WI38 (cell line): Measurements from ENCODE around the gene ST6GALNAC5.

Source experiments
- H3K4me3 ChIP-seq: 2 replicates; pipeline ENCODE4 v1.5.1; 2011; ENCODE audit warnings: low read depth, mild to moderate bottlenecking, control low read depth, low read length
- CTCF ChIP-seq: IDR thresholded peaks from 2 replicates; pipeline ENCODE4 v1.5.1; 2012; ENCODE audit warnings: low read depth, mild to moderate bottlenecking, control low read depth, low read length

The ST6GALNAC5 gene

DNA sequence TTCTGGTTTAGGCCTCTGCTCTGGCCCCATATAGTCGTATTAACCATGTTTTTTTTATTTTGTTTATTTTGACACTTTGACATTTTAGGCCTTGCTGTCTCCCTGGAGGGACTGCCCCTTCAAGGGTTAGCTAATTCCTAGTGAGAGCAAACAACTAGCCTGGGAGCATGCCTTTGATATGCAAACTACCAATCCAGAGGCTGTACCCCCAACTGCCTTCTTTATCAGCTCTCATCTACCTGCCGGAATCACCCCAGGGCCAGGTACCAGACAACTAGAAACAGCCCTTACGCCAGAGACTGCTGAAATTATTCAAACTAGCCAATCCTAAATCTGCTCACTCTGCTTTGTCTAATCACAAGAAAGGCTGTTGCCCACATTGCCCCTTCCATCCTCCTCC is 13.0 kb upstream of the ST6GALNAC5 start:
- TF ChIP-seq CTCF, result no peak

DNA sequence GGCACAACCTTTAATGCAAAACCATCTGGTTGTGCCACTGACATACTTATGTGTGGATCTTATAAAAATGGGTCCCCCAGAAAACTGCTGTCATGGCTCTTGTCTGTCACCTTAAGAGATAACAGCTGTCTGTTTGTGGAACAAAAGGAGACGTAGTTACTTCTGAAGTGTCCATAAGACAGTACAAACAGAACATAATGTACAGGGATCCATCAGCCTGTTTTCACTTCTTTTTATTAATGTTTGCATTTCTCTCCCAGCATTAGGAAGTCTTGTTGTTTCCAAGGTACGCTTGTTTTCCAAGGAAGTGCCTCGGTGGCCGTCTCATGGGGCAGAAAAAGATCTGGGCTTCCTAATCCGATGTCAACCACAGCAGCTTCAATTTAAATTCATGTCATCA is 11.2 kb upstream of the ST6GALNAC5 start:
- no peak for TF ChIP-seq CTCF
- H3K4me3 ChIP-seq, result no peak overlapping the region

More for the DNA sequence above, 13.0 kb upstream of the ST6GALNAC5 start:
- H3K4me3 ChIP-seq, result no peak overlapping the region

GRCh38 chr1:76857138-76857537 is 10.1 kb upstream of the ST6GALNAC5 start:
- TF ChIP-seq CTCF, result no peak
- H3K4me3 ChIP-seq, result no peak overlapping the region

- H3K4me3 ChIP-seq, result no peak overlapping the region
- no peak for TF ChIP-seq CTCF
Observed at GRCh38 chr1:76857973-76858372, 9.3 kb upstream of the ST6GALNAC5 start.

GRCh38 chr1:76861149-76861548 is 6.1 kb upstream of the ST6GALNAC5 start:
- no peak overlapping the region for H3K4me3 ChIP-seq
- no peak for TF ChIP-seq CTCF

DNA sequence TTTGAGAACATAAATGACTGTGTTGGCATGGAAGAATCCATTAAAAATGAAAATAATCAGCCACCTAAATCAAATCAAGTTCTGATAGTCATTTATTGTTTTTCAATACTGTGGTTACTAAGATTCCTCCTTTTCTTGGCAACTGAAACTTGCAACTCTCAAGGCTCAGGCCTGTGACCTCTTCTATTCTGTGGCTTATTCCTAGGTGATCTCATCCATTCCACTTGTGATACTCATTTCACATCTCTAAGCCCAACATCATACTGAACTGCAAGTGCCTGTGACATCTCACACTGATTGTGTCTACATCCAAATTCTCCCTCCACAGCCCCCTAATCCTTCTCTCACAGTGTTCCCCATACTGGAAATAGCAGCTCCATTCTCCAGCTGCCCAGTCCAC is 4.8 kb upstream of the ST6GALNAC5 start:
- TF ChIP-seq CTCF, result no peak
- H3K4me3 ChIP-seq, result no peak overlapping the region

- TF ChIP-seq CTCF, result no peak
- H3K4me3 ChIP-seq, result no peak overlapping the region
Observed at GRCh38 chr1:76864383-76864782, 2.9 kb upstream of the ST6GALNAC5 start.
